DND-41 (cell line): ENCODE data around the gene TRRAP.

Experiments
- ATAC-seq: fragments of 200-7000 bp; cut with Tn5 transposase; 3 replicates; pipeline ENCODE4 v1.9.1; 2021; ENCODE audit warnings: low read depth; ENCODE audit not compliant: insufficient read depth
- DNase-seq: peaks from one replicate; pipeline ENCODE4 v3.0.0-alpha.2; 2020
- H2AFZ ChIP-seq: 2 replicates; pipeline ENCODE4 v1.6.0; 2012; ENCODE audit warnings: low read depth, low read length
- H3K27ac ChIP-seq: 2 replicates; pipeline ENCODE4 v1.5.1; 2012; ENCODE audit warnings: low read length, inconsistent platforms
- H3K27me3 ChIP-seq: fragments of 200-600 bp; sonication (generic); 2 replicates; pipeline ENCODE4 v1.6.0; 2012; ENCODE audit warnings: low read length, mild to moderate bottlenecking, inconsistent platforms; ENCODE audit not compliant: insufficient read depth, poor library complexity
- H3K36me3 ChIP-seq: 2 replicates; pipeline ENCODE4 v1.5.1; 2012; ENCODE audit warnings: low read length, inconsistent platforms; ENCODE audit not compliant: insufficient read depth
- H3K4me1 ChIP-seq: 2 replicates; pipeline ENCODE4 v1.5.1; 2012; ENCODE audit warnings: mild to moderate bottlenecking, low read length; ENCODE audit not compliant: insufficient read depth
- H3K4me2 ChIP-seq: 2 replicates; pipeline ENCODE4 v1.6.0; 2012; ENCODE audit warnings: mild to moderate bottlenecking, moderate library complexity, low read length, inconsistent platforms; ENCODE audit not compliant: insufficient read depth
- H3K4me3 ChIP-seq, 2 experiments: fragments of 200-600 bp in 1 of 2; shearing (Covaris generic) in 1 of 2; 2 replicates each; pipeline ENCODE4 v1.5.1; 2012 to 2016; ENCODE audit warnings: inconsistent platforms in 2 of 2, low read length in 2 of 2, mild to moderate bottlenecking in 2 of 2, low read depth in 1 of 2, moderate library complexity in 1 of 2
- H3K79me2 ChIP-seq: 2 replicates; pipeline ENCODE4 v1.6.0; 2012; ENCODE audit warnings: low read length, inconsistent platforms; ENCODE audit not compliant: insufficient read depth
- H3K9ac ChIP-seq: 2 replicates; pipeline ENCODE4 v1.6.0; 2012; ENCODE audit warnings: low read depth, mild to moderate bottlenecking, inconsistent platforms, low read length, moderate library complexity
- H3K9me3 ChIP-seq: 2 replicates; pipeline ENCODE4 v1.5.1; 2012; ENCODE audit warnings: low read length, moderate library complexity, mild to moderate bottlenecking, inconsistent platforms; ENCODE audit not compliant: insufficient read depth, severe bottlenecking
- H4K20me1 ChIP-seq: 2 replicates; pipeline ENCODE4 v1.6.0; 2012; ENCODE audit warnings: low read length; ENCODE audit not compliant: insufficient read depth
- CTCF ChIP-seq: IDR thresholded peaks from 2 replicates; pipeline ENCODE4 v1.5.1; 2012; ENCODE audit warnings: borderline replicate concordance, low read length, moderate library complexity, mild to moderate bottlenecking; ENCODE audit not compliant: poor library complexity, severe bottlenecking; ENCODE audit errors: extremely low read depth
- EZH2 ChIP-seq: IDR thresholded peaks from 3 replicates; pipeline ENCODE4 v1.6.1; 2012; ENCODE audit warnings: borderline replicate concordance, low read depth, mild to moderate bottlenecking, moderate library complexity, low read length, inconsistent platforms; ENCODE audit not compliant: severe bottlenecking

The TRRAP gene

DNA sequence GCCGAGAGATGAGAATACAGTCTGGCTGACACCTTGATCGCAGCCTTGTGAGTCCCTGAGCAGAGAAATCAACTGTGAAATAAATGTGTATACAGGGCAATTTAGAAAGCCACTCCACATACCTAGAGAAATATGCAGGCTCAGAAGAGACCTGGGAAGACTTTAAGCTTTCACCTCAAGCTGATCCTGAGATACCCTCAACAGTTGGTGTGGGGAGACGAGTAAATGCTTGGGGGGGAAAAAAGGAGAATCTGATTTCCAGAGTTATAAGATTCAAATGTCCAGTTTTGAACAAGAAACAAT lies 142.0 kb downstream of the TRRAP start:
- Histone ChIP-seq H3K9ac (no peak overlapping the region), H3K9me3 (no peaks in the 10 kb centered on the region), H3K27ac (no peak overlapping the region), H3K4me1 (no peaks in the 10 kb centered on the region), H4K20me1 (no peaks in the 10 kb centered on the region), H3K36me3 (peaks cover 32% of the 10 kb centered on the region), H3K4me2 (no peak overlapping the region), H3K79me2 (no peaks in the 10 kb centered on the region; the same call in 1 of the 2 replicates), H3K27me3 (no peaks in the 10 kb centered on the region), H3K4me3 (no peak overlapping the region), H2AFZ (no peak overlapping the region)
- TF ChIP-seq EZH2 (no peak), CTCF (no peak)
- DNase-seq, result no peak
- ATAC-seq, result no peak

- H2AFZ ChIP-seq, result no peak overlapping the region
- H3K36me3 ChIP-seq, result peaks cover 24% of the 10 kb centered on the region
- no peaks in the 10 kb centered on the region for H3K27me3 ChIP-seq
- H3K27ac ChIP-seq, result no peak overlapping the region
- H3K4me1 ChIP-seq, result no peaks in the 10 kb centered on the region
- H3K79me2 ChIP-seq, result no peaks in the 10 kb centered on the region; the same call in 1 of the 2 replicates
- no peak overlapping the region for H3K4me3 ChIP-seq
- ATAC-seq, result no peak
- DNase-seq, result no peak
- no peaks in the 10 kb centered on the region for H3K9me3 ChIP-seq
- no peaks in the 10 kb centered on the region for H4K20me1 ChIP-seq
- no peak overlapping the region for H3K4me2 ChIP-seq
- H3K9ac ChIP-seq, result no peak overlapping the region
- TF ChIP-seq CTCF (no peak), EZH2 (no peak)
Measured at GRCh38 chr7:99021941-99022560, 143.7 kb downstream of the TRRAP start.

DNA sequence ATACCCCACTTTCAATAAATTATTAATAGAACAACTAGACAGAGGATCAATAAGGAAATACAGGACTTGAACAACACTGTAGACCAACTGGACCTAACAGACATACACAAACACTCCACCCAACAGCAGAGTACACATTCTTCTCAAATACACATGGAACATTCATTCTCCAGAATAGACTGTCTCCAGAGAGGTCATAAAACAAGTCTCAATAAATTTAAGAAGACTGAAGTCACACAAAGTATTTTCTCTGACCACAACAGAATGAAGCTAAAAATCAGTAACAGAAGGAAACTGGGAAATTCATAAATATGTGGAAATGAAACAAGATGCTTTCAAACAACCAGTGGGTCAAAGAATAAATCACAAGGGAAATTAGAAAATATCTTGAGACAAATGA lies 145.7 kb downstream of the TRRAP start:
- DNase-seq, result no peak
- Histone ChIP-seq H3K4me3 (no peak overlapping the region), H2AFZ (no peak overlapping the region), H3K9me3 (no peaks in the 10 kb centered on the region), H3K27me3 (no peaks in the 10 kb centered on the region), H3K36me3 (peaks cover 31% of the 10 kb centered on the region), H3K4me2 (no peak overlapping the region), H4K20me1 (peaks cover 4% of the 10 kb centered on the region; the same call in 1 of the 2 replicates), H3K79me2 (no peaks in the 10 kb centered on the region), H3K9ac (no peak overlapping the region), H3K4me1 (no peaks in the 10 kb centered on the region), H3K27ac (no peak overlapping the region)
- no peak for ATAC-seq
- TF ChIP-seq CTCF, result no peak
- TF ChIP-seq EZH2, result no peak
